ENCODE results near the gene EFNA4.
A peak's percentile ranks its signal among the peaks of the same experiment; 100 is the strongest.

Gene EFNA4

GRCh38 chr1:155050560-155051341 is 12.8 kb upstream of the EFNA4 start, which contains the start of gene ADAM15:
Gene ADAM15, plus strand, starts transcription at chr1:155051316. Its CDS starts 71 bp downstream, at chr1:155051387.
- H3K4me3 ChIP-seq (ENCODE audit: low read depth, low read length), result peak within 1 kb of the TSS; percentile 83
- no peak for DNase-seq (ENCODE audit: low read depth)

- H3K4me3 ChIP-seq (ENCODE audit: low read depth, low read length), result peak overlapping the region; percentile 83
- no peak for DNase-seq (ENCODE audit: low read depth)
Observed at GRCh38 chr1:155051342-155051776, 12.2 kb upstream of the EFNA4 start.

- H3K4me3 ChIP-seq (ENCODE audit: low read depth, low read length), result peak overlapping the region; percentile 83
Observed at GRCh38 chr1:155051777-155052398, 11.7 kb upstream of the EFNA4 start.

GRCh38 chr1:155052439-155053395 is 10.8 kb upstream of the EFNA4 start:
- H3K4me3 ChIP-seq (ENCODE audit: low read depth, low read length), result peak overlapping the region; percentile 83
- DNase-seq (ENCODE audit: low read depth), result no peak

More at GRCh38 chr1:155051777-155052398, 11.7 kb upstream of the EFNA4 start:
- no peak for DNase-seq (ENCODE audit: low read depth)

- no peak for DNase-seq (ENCODE audit: low read depth)
- H3K4me3 ChIP-seq (ENCODE audit: low read depth, low read length), result no peak overlapping the region
Observed at GRCh38 chr1:155053531-155054105, 9.9 kb upstream of the EFNA4 start.

GRCh38 chr1:155057104-155057503 is 6.4 kb upstream of the EFNA4 start:
- no peak for DNase-seq (ENCODE audit: low read depth)
- H3K4me3 ChIP-seq (ENCODE audit: low read depth, low read length), result no peak overlapping the region

- no peak for DNase-seq (ENCODE audit: low read depth)
- no peak overlapping the region for H3K4me3 ChIP-seq (ENCODE audit: low read depth, low read length)
Observed at GRCh38 chr1:155057788-155058211, 5.7 kb upstream of the EFNA4 start.

GRCh38 chr1:155060736-155061135 is 2.8 kb upstream of the EFNA4 start:
- H3K4me3 ChIP-seq (ENCODE audit: low read depth, low read length), result no peak overlapping the region
- DNase-seq (ENCODE audit: low read depth), result no peak

- no peak overlapping the region for H3K4me3 ChIP-seq (ENCODE audit: low read depth, low read length)
- DNase-seq (ENCODE audit: low read depth), result no peak
Observed at GRCh38 chr1:155061381-155062150, 2.0 kb upstream of the EFNA4 start.

GRCh38 chr1:155062151-155062686 is 1.3 kb upstream of the EFNA4 start:
- no peak overlapping the region for H3K4me3 ChIP-seq (ENCODE audit: low read depth, low read length)
- DNase-seq (ENCODE audit: low read depth), result no peak

- peak overlapping the region; percentile 90 for H3K4me3 ChIP-seq (ENCODE audit: low read depth, low read length)
Observed at GRCh38 chr1:155062702-155063411, 683 bp upstream of the EFNA4 start.

GRCh38 chr1:155064111-155064831 is 731 bp downstream of the EFNA4 start:
- DNase-seq (ENCODE audit: low read depth), result no peak
- peak overlapping the region; percentile 90 for H3K4me3 ChIP-seq (ENCODE audit: low read depth, low read length)

More at GRCh38 chr1:155062702-155063411, 683 bp upstream of the EFNA4 start:
- DNase-seq (ENCODE audit: low read depth), result no peak

- peak overlapping the region; percentile 90 for H3K4me3 ChIP-seq (ENCODE audit: low read depth, low read length)
- no peak for DNase-seq (ENCODE audit: low read depth)
Observed at GRCh38 chr1:155064832-155065429, 1.4 kb downstream of the EFNA4 start.

GRCh38 chr1:155066777-155067176 is 3.2 kb downstream of the EFNA4 start:
- no peak for DNase-seq (ENCODE audit: low read depth)
- no peak overlapping the region for H3K4me3 ChIP-seq (ENCODE audit: low read depth, low read length)

- no peak overlapping the region for H3K4me3 ChIP-seq (ENCODE audit: low read depth, low read length)
Observed at GRCh38 chr1:155068599-155068998, 5.1 kb downstream of the EFNA4 start.

GRCh38 chr1:155069551-155070157 is 6.1 kb downstream of the EFNA4 start:
- H3K4me3 ChIP-seq (ENCODE audit: low read depth, low read length), result no peak overlapping the region
- no peak for DNase-seq (ENCODE audit: low read depth)

More at GRCh38 chr1:155068599-155068998, 5.1 kb downstream of the EFNA4 start:
- DNase-seq (ENCODE audit: low read depth), result no peak
